Panc1 (cell line): ENCODE measurements around the gene ALKBH2. TPM values are rescaled to one million over a fixed set of nuclear protein-coding genes. Genes with fewer than 3 reads are reported as not detected.

ENCODE experiments used
- ATAC-seq: fragments of 200-7000 bp; cut with Tn5 transposase; 2 replicates; pipeline ENCODE4 v1.9.1; 2020; ENCODE audit warnings: mild to moderate bottlenecking, moderate library complexity
- Bru-seq: library from RNA; stranded (reverse); fragments of 400-500 nt; gene quantifications from one replicate; lab custom pipeline; 2021; lab: Mats Ljungman, UMichigan
- BruChase-seq, 2 experiments: library from RNA; stranded (reverse); fragments of 400-500 nt; gene quantifications; one replicate each; lab custom pipeline; 2021; lab: Mats Ljungman, UMichigan
- BruUV-seq: library from RNA; stranded (reverse); fragments of 400-500 nt; replicated peaks from 2 replicates; lab custom pipeline; 2021; lab: Mats Ljungman, UMichigan
- CTCF ChIA-PET: fragments of 300-600 bp; sonication (Branson Sonifier 250); formaldehyde crosslinking; loops from one replicate; lab custom pipeline; 2022; ENCODE audit warnings: antibody characterized with exemption; lab: Charles Lee
- POLR2A ChIA-PET: fragments of 300-600 bp; sonication (Branson Sonifier 250); formaldehyde crosslinking; loops from one replicate; lab custom pipeline; 2022; ENCODE audit warnings: antibody characterized with exemption; lab: Charles Lee
- DNase-seq: peaks from one replicate; pipeline ENCODE4 v3.0.0-alpha.2; 2010; ENCODE audit warnings: low read depth, low spot score
- H3K27ac ChIP-seq: 2 replicates; pipeline ENCODE4 v1.5.1; 2011; ENCODE audit warnings: mild to moderate bottlenecking, low read length, inconsistent platforms
- H3K27me3 ChIP-seq: fragments of 200-500 bp; sonication (Bioruptor generic); 2 replicates; pipeline ENCODE4 v1.6.0; 2014; ENCODE audit warnings: low read length, inconsistent platforms; ENCODE audit not compliant: control insufficient read depth, insufficient read depth
- H3K36me3 ChIP-seq: fragments of 200-500 bp; sonication (Bioruptor generic); 2 replicates; pipeline ENCODE4 v1.5.1; 2014; ENCODE audit warnings: inconsistent platforms, mild to moderate bottlenecking, low read length, moderate library complexity; ENCODE audit not compliant: control insufficient read depth, insufficient read depth
- H3K4me1 ChIP-seq: 2 replicates; pipeline ENCODE4 v1.5.1; 2011; ENCODE audit warnings: inconsistent platforms, mild to moderate bottlenecking, low read length, moderate library complexity; ENCODE audit not compliant: control insufficient read depth, insufficient read depth
- H3K4me3 ChIP-seq, 2 experiments: 2 replicates each; pipeline ENCODE4 v1.5.1; 2011 to 2012; ENCODE audit warnings: low read depth in 2 of 2, low read length in 2 of 2, mild to moderate bottlenecking in 2 of 2, inconsistent platforms in 1 of 2, moderate library complexity in 1 of 2
- H3K9me3 ChIP-seq: fragments of 200-500 bp; sonication (Bioruptor generic); 2 replicates; pipeline ENCODE4 v1.5.1; 2014; ENCODE audit warnings: low read depth, mild to moderate bottlenecking, inconsistent platforms, low read length, moderate library complexity; ENCODE audit not compliant: control insufficient read depth, insufficient read depth
- CTCF ChIP-seq: fragments of 450-650 bp; IDR thresholded peaks from 2 replicates; pipeline ENCODE4 v1.5.1; 2017; ENCODE audit warnings: mild to moderate bottlenecking
- POLR2AphosphoS5 ChIP-seq: IDR thresholded peaks from 2 replicates; pipeline ENCODE4 v1.6.1; 2012; ENCODE audit warnings: mild to moderate bottlenecking, low read depth, low read length, moderate library complexity
- REST ChIP-seq, 2 experiments: IDR thresholded peaks; 2 replicates each; pipeline ENCODE4 v1.6.1; 2011 to 2012; ENCODE audit warnings: low read depth in 2 of 2, control low read depth in 1 of 2, low read length in 1 of 2, mild to moderate bottlenecking in 1 of 2, moderate library complexity in 1 of 2; ENCODE audit not compliant: insufficient read depth in 1 of 2
- SIN3A ChIP-seq: IDR thresholded peaks from 2 replicates; pipeline ENCODE4 v1.6.1; 2012; ENCODE audit warnings: low read depth, mild to moderate bottlenecking, low read length, moderate library complexity, borderline replicate concordance; ENCODE audit not compliant: insufficient read depth
- TCF7L2 ChIP-seq: IDR thresholded peaks from 2 replicates; pipeline ENCODE4 v1.6.1; 2011; ENCODE audit warnings: mild to moderate bottlenecking, low read depth, low read length, inconsistent platforms
- in situ Hi-C: cut with HindIII; loops from 2 replicates; pipeline ENCODE4 v1.10.0; 2016; ENCODE audit warnings: low sequenced_read_pairs, low pct_unique_long_range_greater_than_20kb
- intact Hi-C: fragments of 100-400 bp; cut with micrococcal nuclease; formaldehyde crosslinking; loops from one replicate; pipeline ENCODE4 v1.10.0; 2022; ENCODE audit not compliant: unreplicated experiment
- long read RNA-seq: library from polyadenylated mRNA; unstranded; transcript quantifications from one replicate; pipeline ENCODE4 v2.0.0, GENCODE V29; 2021; ENCODE audit not compliant: unreplicated experiment
- polyA plus RNA-seq: library from polyadenylated mRNA; unstranded; fragments of >200 nt; gene quantifications from one replicate; pipeline ENCODE4 v1.2.1, GENCODE V29; 2012; ENCODE audit warnings: missing spikeins; ENCODE audit not compliant: insufficient read length
- total RNA-seq: library from RNA; stranded (reverse); gene quantifications from one replicate; pipeline ENCODE4 v1.2.1, GENCODE V29; 2021; ENCODE audit not compliant: unreplicated experiment

ALKBH2 gene
- 41.6 TPM for total RNA-seq
- 47.3 TPM for polyA plus RNA-seq
- percentile 72 among the genes with signal in this experiment for Bru-seq, nascent RNA
- percentile 82 among the genes with signal in this experiment for BruChase-seq, experiment 1, labeled RNA remaining after a 2-hour chase
- percentile 75 among the genes with signal in this experiment for BruChase-seq, experiment 2, labeled RNA remaining after a 6-hour chase
- long read RNA-seq, transcript ALKBH2-201 (4 exons, 1,030 nt), result minor isoform, 5 of 33 reads
- long read RNA-seq, transcript ALKBH2-202 (4 exons, 1,159 nt), result major isoform, 6 of 33 reads
- long read RNA-seq, partial matches to known transcripts, result 8 of 33 reads
- long read RNA-seq, other reads (novel, unspliced or antisense), result 10 of 33 reads

GRCh38 chr12:109093022-109093918 is at the start of gene ALKBH2:
Gene ALKBH2, minus strand, starts transcription at chr12:109093472. Its CDS starts 686 bp downstream, at chr12:109092786.
- H3K4me1 ChIP-seq, result peaks cover 18% of the 10 kb centered on the region
- peak within 1 kb of the TSS; percentile 97 for H3K27ac ChIP-seq
- H3K4me3 ChIP-seq, result peak within 1 kb of the TSS; percentile 64 to 85
- ChIA-PET POLR2A (no interaction called here), CTCF (interaction anchor here (0.5 to 0.6 kb wide), 3 partner anchors 69 to 293 kb away, joined by 3 to 4 read pairs (median 3); no protein-coding TSS in a partner anchor)
- no peaks in the 10 kb centered on the region for H3K27me3 ChIP-seq
- intact Hi-C loops (loop anchor here (5.0 to 10.0 kb wide), 3 partner anchors 138 to 531 kb away; partner anchors contain the start of genes ISCU, SART3 and SSH1), in situ Hi-C loops (no loop called here)
- no peaks in the 10 kb centered on the region for H3K9me3 ChIP-seq
- TF ChIP-seq POLR2AphosphoS5 (peak; percentile 91), SIN3A (peak; percentile 83; the same call in 1 of the 2 replicates), REST (IDR thresholded peaks at IDR 0.05; ENCODE audit: insufficient read depth in 1 of 2, low read depth in 2 of 2, low read length in 1 of 2) (peak in 1 of 2 experiments; percentile 72; a peak in 1 of 4 replicates), TCF7L2 (no peak), CTCF (peak; percentile 99)
- DNase-seq (peak; percentile 69), ATAC-seq (peak; percentile 81)
- BruUV-seq, result TSS peak; percentile 91
- H3K36me3 ChIP-seq, result no peaks in the 10 kb centered on the region

- intact Hi-C loops (no loop called here), in situ Hi-C loops (no loop called here)
- no peaks in the 10 kb centered on the region for H3K36me3 ChIP-seq
- ChIA-PET POLR2A (no interaction called here), CTCF (no interaction called here)
- BruUV-seq, result no TSS peak
- H3K27ac ChIP-seq, result no peak overlapping the region
- DNase-seq (no peak), ATAC-seq (no peak)
- H3K9me3 ChIP-seq, result peaks cover 2% of the 10 kb centered on the region; the same call in 1 of the 2 replicates
- no peaks in the 10 kb centered on the region for H3K4me1 ChIP-seq
- no peaks in the 10 kb centered on the region for H3K27me3 ChIP-seq
- no peak overlapping the region for H3K4me3 ChIP-seq
- TF ChIP-seq CTCF, result no peak
- no peak for TF ChIP-seq SIN3A
- no peak for TF ChIP-seq TCF7L2
- TF ChIP-seq POLR2AphosphoS5, result no peak
- no peak for TF ChIP-seq REST (IDR thresholded peaks at IDR 0.05; ENCODE audit: insufficient read depth in 1 of 2, low read depth in 2 of 2, low read length in 1 of 2)
Measured at GRCh38 chr12:109140560-109140959, 47.3 kb upstream of the ALKBH2 start.
